Smooth muscle cell (in vitro differentiated cells): ENCODE data around the gene TNKS1BP1. TPM values are rescaled to one million over a fixed set of nuclear protein-coding genes. Genes with fewer than 3 reads are reported as not detected.
A peak's percentile ranks its signal among the peaks of the same experiment; 100 is the strongest.

Experiments used
- DNase-seq: peaks from one replicate; lab custom pipeline; 2025; ENCODE audit not compliant: unreplicated experiment; lab: John Stamatoyannopoulos, UW
- H2AFZ ChIP-seq: fragments of 200-600 bp; sonication (generic); 2 replicates; pipeline ENCODE4 v1.6.0; 2016; ENCODE audit warnings: antibody characterized with exemption, low read depth, mild to moderate bottlenecking
- H3F3A ChIP-seq: fragments of 200-600 bp; sonication (generic); 2 replicates; pipeline ENCODE4 v1.6.0; 2017; ENCODE audit warnings: antibody characterized with exemption, low read depth
- H3K27ac ChIP-seq: fragments of 200-600 bp; sonication (generic); 2 replicates; pipeline ENCODE4 v1.5.1; 2016; ENCODE audit warnings: low read depth, mild to moderate bottlenecking
- H3K27me3 ChIP-seq: fragments of 200-600 bp; sonication (generic); 2 replicates; pipeline ENCODE4 v1.6.1; 2016; ENCODE audit warnings: low read depth, mild to moderate bottlenecking
- H3K36me3 ChIP-seq: fragments of 200-600 bp; sonication (generic); 2 replicates; pipeline ENCODE4 v1.5.1; 2016; ENCODE audit warnings: low read depth
- H3K4me1 ChIP-seq: fragments of 200-600 bp; sonication (generic); 2 replicates; pipeline ENCODE4 v1.5.1; 2016; ENCODE audit warnings: low read depth
- H3K4me2 ChIP-seq: fragments of 200-600 bp; sonication (generic); 2 replicates; pipeline ENCODE4 v1.6.0; 2016; ENCODE audit warnings: mild to moderate bottlenecking
- H3K4me3 ChIP-seq: fragments of 200-600 bp; sonication (generic); 2 replicates; pipeline ENCODE4 v1.5.1; 2016; ENCODE audit warnings: mild to moderate bottlenecking
- H3K79me2 ChIP-seq: fragments of 200-600 bp; sonication (generic); 2 replicates; pipeline ENCODE4 v1.6.0; 2016; ENCODE audit warnings: low read depth, mild to moderate bottlenecking
- H3K9ac ChIP-seq: fragments of 200-600 bp; sonication (generic); 2 replicates; pipeline ENCODE4 v1.6.0; 2016; ENCODE audit warnings: low read depth
- H3K9me3 ChIP-seq: fragments of 200-600 bp; sonication (generic); replicated peaks from 2 replicates; pipeline ENCODE4 v1.5.1; 2016; ENCODE audit warnings: low read depth
- H4K20me1 ChIP-seq: fragments of 200-600 bp; sonication (generic); 2 replicates; pipeline ENCODE4 v1.6.0; 2016; ENCODE audit warnings: low read depth
- WGBS: methylation state at CpG from one replicate; pipeline ENCODE4 v1.1.7; 2016; ENCODE audit warnings: low lambda C conversion rate; 5-methylcytosine and 5-hydroxymethylcytosine counted together
- polyA plus RNA-seq: library from polyadenylated mRNA; unstranded; fragments of >200 nt; fragmentation: Nextera tagmentation; extraction: Ambion mirVana; gene quantifications from 2 replicates; pipeline ENCODE4 v1.2.1, GENCODE V29; 2016
- total RNA-seq: library from RNA; depleted of rRNA; stranded (reverse); fragments of >200 nt; gene quantifications from 2 replicates; pipeline ENCODE4 v1.2.3, GENCODE V29; 2014
- TF ChIP-seq, protein P1 (sequence below): fragments of 200-600 bp; sonication (generic); IDR thresholded peaks from 2 replicates; pipeline ENCODE4 v1.5.1; 2017; ENCODE audit warnings: borderline replicate concordance, mild to moderate bottlenecking, antibody characterized with exemption; ENCODE audit not compliant: insufficient read depth, poor library complexity, severe bottlenecking

The TNKS1BP1 gene
- total and polyA plus RNA-seq, 2 experiments from 2014 or later, result 46.3 to 86.3 TPM

DNA sequence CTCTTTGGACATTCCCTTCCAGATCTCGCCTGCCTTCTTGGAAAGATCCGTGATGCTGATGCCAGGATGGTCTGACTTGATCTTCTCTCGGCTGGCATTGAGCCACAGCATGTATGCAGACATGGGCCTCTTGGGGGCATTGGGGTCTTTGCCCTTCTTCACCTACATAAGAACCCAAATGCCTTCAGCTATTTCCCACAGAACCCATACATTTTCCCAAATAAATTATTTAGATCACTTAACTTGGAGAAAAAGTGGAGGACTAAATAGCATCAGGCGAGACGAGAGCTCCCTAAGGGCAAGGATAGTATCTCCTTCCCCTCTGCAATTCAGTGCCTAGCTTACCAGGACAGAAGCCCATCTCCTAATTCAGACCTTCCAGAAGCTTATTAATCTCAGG lies 3.0 kb upstream of the TNKS1BP1 start:
- Histone ChIP-seq H3K4me3 (no peak overlapping the region), H3K4me2 (no peak overlapping the region), H3K27me3 (no peaks in the 10 kb centered on the region), H3K9me3 (no peaks in the 10 kb centered on the region), H2AFZ (no peak overlapping the region), H4K20me1 (peaks cover 6% of the 10 kb centered on the region), H3K79me2 (peaks cover 24% of the 10 kb centered on the region), H3K4me1 (peaks cover 23% of the 10 kb centered on the region), H3K27ac (no peak overlapping the region), H3F3A (peaks cover 27% of the 10 kb centered on the region), H3K36me3 (peaks cover 3% of the 10 kb centered on the region), H3K9ac (no peak overlapping the region)
- TF ChIP-seq, protein P1, sequence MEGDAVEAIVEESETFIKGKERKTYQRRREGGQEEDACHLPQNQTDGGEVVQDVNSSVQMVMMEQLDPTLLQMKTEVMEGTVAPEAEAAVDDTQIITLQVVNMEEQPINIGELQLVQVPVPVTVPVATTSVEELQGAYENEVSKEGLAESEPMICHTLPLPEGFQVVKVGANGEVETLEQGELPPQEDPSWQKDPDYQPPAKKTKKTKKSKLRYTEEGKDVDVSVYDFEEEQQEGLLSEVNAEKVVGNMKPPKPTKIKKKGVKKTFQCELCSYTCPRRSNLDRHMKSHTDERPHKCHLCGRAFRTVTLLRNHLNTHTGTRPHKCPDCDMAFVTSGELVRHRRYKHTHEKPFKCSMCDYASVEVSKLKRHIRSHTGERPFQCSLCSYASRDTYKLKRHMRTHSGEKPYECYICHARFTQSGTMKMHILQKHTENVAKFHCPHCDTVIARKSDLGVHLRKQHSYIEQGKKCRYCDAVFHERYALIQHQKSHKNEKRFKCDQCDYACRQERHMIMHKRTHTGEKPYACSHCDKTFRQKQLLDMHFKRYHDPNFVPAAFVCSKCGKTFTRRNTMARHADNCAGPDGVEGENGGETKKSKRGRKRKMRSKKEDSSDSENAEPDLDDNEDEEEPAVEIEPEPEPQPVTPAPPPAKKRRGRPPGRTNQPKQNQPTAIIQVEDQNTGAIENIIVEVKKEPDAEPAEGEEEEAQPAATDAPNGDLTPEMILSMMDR, result no peak
- DNase-seq, result no peak
- 96% methylated on average over 5 of the region's 5 CpGs for WGBS

DNA sequence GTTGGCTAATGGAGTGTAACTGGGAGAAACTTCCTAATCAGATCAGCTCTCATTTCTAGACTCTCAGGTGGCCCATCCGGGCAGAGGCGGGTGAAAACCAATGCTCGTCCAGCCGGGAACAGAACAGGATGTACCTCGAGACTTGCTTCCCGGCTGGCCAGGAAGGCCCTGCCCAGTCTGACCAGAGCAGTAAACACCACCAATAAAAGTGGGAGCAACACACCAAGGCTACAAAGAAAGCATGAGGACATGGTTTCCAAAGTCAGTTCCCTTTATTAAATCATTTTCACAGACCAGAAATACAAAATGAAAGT lies 940 bp upstream of the TNKS1BP1 start:
- H3K4me2 ChIP-seq, result peak overlapping the region; percentile 100
- H3K4me1 ChIP-seq, result peaks cover 39% of the 10 kb centered on the region
- peak overlapping the region; percentile 65 for H2AFZ ChIP-seq
- no peak for DNase-seq
- peaks cover 20% of the 10 kb centered on the region for H4K20me1 ChIP-seq
- peak overlapping the region; percentile 95 for H3K4me3 ChIP-seq
- no peaks in the 10 kb centered on the region for H3K36me3 ChIP-seq
- WGBS, result 20% methylated on average over 6 of the region's 6 CpGs
- peaks cover 27% of the 10 kb centered on the region for H3F3A ChIP-seq
- TF ChIP-seq, protein P1, result no peak
- H3K79me2 ChIP-seq, result peaks cover 31% of the 10 kb centered on the region
- no peaks in the 10 kb centered on the region for H3K9me3 ChIP-seq
- H3K27me3 ChIP-seq, result no peaks in the 10 kb centered on the region
- H3K27ac ChIP-seq, result peak overlapping the region; percentile 91
- peak overlapping the region; percentile 89 for H3K9ac ChIP-seq

DNA sequence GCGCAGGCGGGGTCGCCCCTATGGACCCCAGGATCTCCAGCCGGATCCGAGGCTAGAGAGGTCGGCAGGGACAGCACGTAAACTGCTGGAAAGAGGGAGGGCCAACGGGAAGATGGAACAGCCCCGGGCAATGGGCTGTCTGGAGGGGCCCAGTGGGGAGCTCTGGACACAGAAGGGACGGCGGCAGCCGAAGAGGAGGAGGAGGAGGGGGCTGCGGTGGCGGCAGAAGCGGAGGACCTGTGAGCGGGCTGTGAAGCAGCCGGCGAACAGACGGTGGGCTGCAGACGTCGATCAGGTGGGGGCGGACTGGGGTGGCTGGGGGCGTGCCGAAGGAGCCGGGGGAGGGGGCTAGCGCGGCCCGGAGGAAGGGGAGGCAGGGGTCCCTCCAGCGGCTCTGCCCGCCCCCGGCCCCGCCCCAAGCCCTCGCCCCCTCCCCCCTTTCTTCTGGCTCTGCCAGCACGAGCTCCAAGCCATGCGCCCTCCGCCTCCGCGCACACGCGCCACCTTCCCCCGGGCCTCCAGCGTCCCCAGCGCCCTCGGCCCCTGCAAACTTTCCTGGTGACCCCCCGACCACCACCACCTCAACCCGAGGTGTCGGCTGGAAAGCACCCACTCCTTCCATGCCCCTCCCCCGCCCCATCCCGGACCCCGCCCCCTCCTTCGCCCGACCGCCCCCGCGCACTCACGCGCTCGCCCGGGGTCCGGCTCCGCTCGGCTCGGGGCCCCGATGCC lies 432 bp downstream of the TNKS1BP1 start:
- Histone ChIP-seq H2AFZ (no peak overlapping the region), H3K4me3 (peak overlapping the region; percentile 95), H3K27ac (peak overlapping the region; percentile 91), H4K20me1 (peaks cover 33% of the 10 kb centered on the region), H3K36me3 (no peaks in the 10 kb centered on the region), H3K9ac (peak overlapping the region; percentile 80), H3K9me3 (no peaks in the 10 kb centered on the region), H3K4me1 (peaks cover 39% of the 10 kb centered on the region), H3F3A (peaks cover 27% of the 10 kb centered on the region), H3K4me2 (peak overlapping the region; percentile 100), H3K27me3 (no peaks in the 10 kb centered on the region), H3K79me2 (peaks cover 43% of the 10 kb centered on the region)
- 1% methylated on average over 15 of the region's 64 CpGs for WGBS
- TF ChIP-seq, protein P1, result no peak
- peak; percentile 49 for DNase-seq

DNA sequence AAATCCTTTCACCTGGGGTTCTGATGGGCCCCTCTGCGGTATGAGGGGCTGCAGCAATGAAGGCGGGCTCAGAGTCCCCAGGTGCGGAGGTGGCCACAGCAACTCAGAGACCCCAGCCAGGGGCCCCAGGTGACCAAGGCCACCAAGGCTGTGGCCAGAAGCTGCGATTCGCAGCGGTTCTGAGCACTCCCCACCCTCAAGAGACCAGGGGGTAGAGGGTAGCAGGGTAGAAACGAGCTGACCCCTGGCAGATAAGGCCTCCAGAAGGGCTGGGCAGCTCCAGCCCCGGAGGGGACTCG lies 948 bp downstream of the TNKS1BP1 start:
- H3K9me3 ChIP-seq, result no peaks in the 10 kb centered on the region
- H3K27me3 ChIP-seq, result no peaks in the 10 kb centered on the region
- peak overlapping the region; percentile 80 for H3K9ac ChIP-seq
- H3K79me2 ChIP-seq, result peaks cover 45% of the 10 kb centered on the region
- peaks cover 27% of the 10 kb centered on the region for H3F3A ChIP-seq
- 9% methylated on average over 9 of the region's 9 CpGs for WGBS
- H3K4me2 ChIP-seq, result peak overlapping the region; percentile 100
- H2AFZ ChIP-seq, result no peak overlapping the region
- TF ChIP-seq, protein P1, result no peak
- peak overlapping the region; percentile 95 for H3K4me3 ChIP-seq
- H3K27ac ChIP-seq, result peak overlapping the region; percentile 91
- DNase-seq, result no peak
- peaks cover 38% of the 10 kb centered on the region for H4K20me1 ChIP-seq
- H3K36me3 ChIP-seq, result no peaks in the 10 kb centered on the region
- peaks cover 39% of the 10 kb centered on the region for H3K4me1 ChIP-seq
